Measurements from ENCODE around the gene ZG16. TPM values are rescaled to one million over a fixed set of nuclear protein-coding genes. Genes with fewer than 3 reads are reported as not detected.
"Not testable (repeated sequence)": the region's sequence is repeated elsewhere in the genome, so short reads cannot be mapped to it uniquely, and the experiment has no call there.

The ZG16 gene
- total RNA-seq, 1 experiment from 2014 or later, result 0.26 TPM

- Histone ChIP-seq H2AFZ (no peak overlapping the region), H3K9me2 (ENCODE audit: insufficient read depth) (no peaks in the 10 kb centered on the region), H3F3A (ENCODE audit: insufficient read depth, low read depth) (peaks cover 31% of the 10 kb centered on the region), H3K27ac (no peak overlapping the region), H3K27me3 (ENCODE audit: insufficient read depth, low read depth) (no peaks in the 10 kb centered on the region), H3K4me3 (no peak overlapping the region), H3K4me2 (no peak overlapping the region), H4K20me1 (ENCODE audit: insufficient read depth) (no peaks in the 10 kb centered on the region), H3K79me2 (ENCODE audit: low read depth) (no peaks in the 10 kb centered on the region), H3K36me3 (ENCODE audit: low read depth) (no peaks in the 10 kb centered on the region), H3K4me1 (replicated peaks; ENCODE audit: insufficient read depth) (peaks cover 53% of the 10 kb centered on the region), H3K9me3 (ENCODE audit: insufficient read depth, low read depth) (0 out of 2 replicates have a peak, but pooled peaks cover 4% of the 10 kb centered on the region)
- BruUV-seq (replicated peaks), result no TSS peak
- no peak for TF ChIP-seq CTCF (conservative IDR thresholded peaks at IDR 0.05)
- ChIA-PET POLR2A (ENCODE audit: unreplicated experiment) (interaction anchor here (0.6 to 0.7 kb wide), 2 partner anchors 21 to 39 kb away, joined by 3 to 8 read pairs; partner anchors contain the start of gene MAZ), CTCF (interaction anchor here (0.6 to 1.4 kb wide), 5 partner anchors 13 to 84 kb away, joined by 3 to 19 read pairs (median 4); no protein-coding TSS in a partner anchor)
- DNase-seq, result no peak
- intact Hi-C loops (cut with micrococcal nuclease; ENCODE audit: unreplicated experiment), result no loop called here
Observed at GRCh38 chr16:29784901-29785500, 6.9 kb downstream of the ZG16 start.

- H4K20me1 ChIP-seq (ENCODE audit: insufficient read depth); H3K4me3 ChIP-seq; H3K27me3 ChIP-seq (ENCODE audit: insufficient read depth, low read depth); H3K9me2 ChIP-seq (ENCODE audit: insufficient read depth); H3K9me3 ChIP-seq (ENCODE audit: insufficient read depth, low read depth); H3K4me2 ChIP-seq; H3K27ac ChIP-seq; intact Hi-C loops (cut with micrococcal nuclease; ENCODE audit: unreplicated experiment); DNase-seq; BruUV-seq (replicated peaks); H3K36me3 ChIP-seq (ENCODE audit: low read depth); CTCF ChIA-PET; H2AFZ ChIP-seq: not testable (repeated sequence)
- Histone ChIP-seq H3F3A (ENCODE audit: insufficient read depth, low read depth) (peaks cover 29% of the 10 kb centered on the region), H3K79me2 (ENCODE audit: low read depth) (peaks cover 16% of the 10 kb centered on the region), H3K4me1 (replicated peaks; ENCODE audit: insufficient read depth) (peaks cover 43% of the 10 kb centered on the region)
- POLR2A ChIA-PET (ENCODE audit: unreplicated experiment), result interaction anchor here (0.6 kb wide), 2 partner anchors 38 to 76 kb away, joined by 4 to 27 read pairs; no protein-coding TSS in a partner anchor
Observed at GRCh38 chr16:29787155-29787554, 9.1 kb downstream of the ZG16 start.

- Histone ChIP-seq H3K79me2 (ENCODE audit: low read depth) (peaks cover 42% of the 10 kb centered on the region), H3K4me2 (peak overlapping the region; percentile 94), H2AFZ (peak overlapping the region; percentile 98), H3K9me2 (ENCODE audit: insufficient read depth) (no peaks in the 10 kb centered on the region), H3K4me3 (peak overlapping the region; percentile 94), H3K27me3 (ENCODE audit: insufficient read depth, low read depth) (no peaks in the 10 kb centered on the region), H3F3A (ENCODE audit: insufficient read depth, low read depth) (peaks cover 10% of the 10 kb centered on the region), H3K36me3 (ENCODE audit: low read depth) (no peaks in the 10 kb centered on the region), H3K9me3 (ENCODE audit: insufficient read depth, low read depth) (no peaks in the 10 kb centered on the region), H4K20me1 (ENCODE audit: insufficient read depth) (0 out of 2 replicates have a peak, but pooled peaks cover 9% of the 10 kb centered on the region), H3K27ac (no peak overlapping the region), H3K4me1 (replicated peaks; ENCODE audit: insufficient read depth) (peaks cover 19% of the 10 kb centered on the region)
- peak in 1 of 2 experiments; percentile 27 for DNase-seq
- TSS peak; percentile 90 for BruUV-seq (replicated peaks)
- TF ChIP-seq CTCF (conservative IDR thresholded peaks at IDR 0.05), result no peak
- TF ChIP-seq EZH2 (IDR thresholded peaks at IDR 0.05; ENCODE audit: low read depth), result no peak
- ChIA-PET CTCF (interaction anchor here (0.6 to 1.6 kb wide), 3 partner anchors 26 to 60 kb away, joined by 3 to 7 read pairs (median 4); partner anchors contain the start of gene PAGR1), POLR2A (ENCODE audit: unreplicated experiment) (interaction anchor here (0.5 to 1.5 kb wide), 5 partner anchors 15 to 197 kb away, joined by 3 to 18 read pairs (median 4); partner anchors contain the start of gene PRRT2)
- intact Hi-C loops (cut with micrococcal nuclease; ENCODE audit: unreplicated experiment), result loop anchor here (1.0 kb wide), 3 partner anchors 16 to 89 kb away; no protein-coding TSS in a partner anchor
Observed at GRCh38 chr16:29789775-29790182, 11.7 kb downstream of the ZG16 start.
